ENCODE measurements around the gene NEO1.

NEO1 gene

DNA sequence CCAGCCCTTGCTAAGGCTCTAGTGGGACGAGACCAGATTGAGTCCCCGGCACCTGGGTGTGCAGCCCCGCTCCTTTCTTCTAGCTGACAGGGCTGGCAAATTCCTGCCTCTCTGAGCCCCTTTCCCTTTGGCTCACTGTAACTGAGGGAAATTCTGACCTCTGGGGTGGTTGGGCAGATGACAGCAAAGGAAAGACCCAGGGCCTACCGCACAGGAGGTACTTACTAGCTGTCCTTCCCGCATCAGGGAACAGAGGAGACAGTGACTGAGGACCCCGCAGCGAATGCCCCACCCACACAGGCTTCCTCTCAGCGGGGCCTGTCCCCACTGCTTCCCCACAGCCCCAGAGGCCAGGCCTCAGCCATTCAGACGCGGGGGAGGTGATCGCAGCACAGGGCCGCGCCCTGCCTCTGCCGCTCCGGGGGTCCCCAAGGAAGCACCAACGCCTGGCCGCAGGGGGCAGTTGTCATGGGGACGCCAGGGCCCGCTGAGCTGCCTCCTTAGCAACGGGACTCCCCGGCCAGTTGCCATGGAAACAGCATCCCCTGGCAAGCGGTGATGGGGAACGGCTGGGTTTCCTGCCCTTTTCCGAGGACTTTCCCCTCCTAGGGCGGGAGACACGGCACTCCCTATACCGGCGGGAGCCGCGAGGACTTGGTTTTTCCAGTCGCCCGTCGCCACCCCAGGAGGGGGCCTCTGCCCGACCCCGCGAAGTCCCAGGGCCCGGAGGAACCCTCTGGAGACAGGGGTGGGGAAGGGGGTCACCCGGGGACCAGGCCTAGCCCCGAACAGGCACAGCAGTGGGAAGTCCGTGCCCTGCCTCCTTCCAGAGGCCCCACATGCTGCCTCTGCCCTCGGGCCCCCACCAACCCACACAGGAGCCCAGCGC is 266.4 kb downstream of the NEO1 start:
- no peak overlapping the region for H3K4me3 Mint-ChIP-seq
- H3K27me3 Mint-ChIP-seq = peaks cover 16% of the 10 kb centered on the region
- H3K27ac Mint-ChIP-seq = no peak overlapping the region
- no peaks in the 10 kb centered on the region for H3K36me3 Mint-ChIP-seq
- no peaks in the 10 kb centered on the region for H3K9me3 Mint-ChIP-seq (ENCODE audit: low read depth)
- no peaks in the 10 kb centered on the region for H3K4me1 Mint-ChIP-seq (ENCODE audit: low read depth)

DNA sequence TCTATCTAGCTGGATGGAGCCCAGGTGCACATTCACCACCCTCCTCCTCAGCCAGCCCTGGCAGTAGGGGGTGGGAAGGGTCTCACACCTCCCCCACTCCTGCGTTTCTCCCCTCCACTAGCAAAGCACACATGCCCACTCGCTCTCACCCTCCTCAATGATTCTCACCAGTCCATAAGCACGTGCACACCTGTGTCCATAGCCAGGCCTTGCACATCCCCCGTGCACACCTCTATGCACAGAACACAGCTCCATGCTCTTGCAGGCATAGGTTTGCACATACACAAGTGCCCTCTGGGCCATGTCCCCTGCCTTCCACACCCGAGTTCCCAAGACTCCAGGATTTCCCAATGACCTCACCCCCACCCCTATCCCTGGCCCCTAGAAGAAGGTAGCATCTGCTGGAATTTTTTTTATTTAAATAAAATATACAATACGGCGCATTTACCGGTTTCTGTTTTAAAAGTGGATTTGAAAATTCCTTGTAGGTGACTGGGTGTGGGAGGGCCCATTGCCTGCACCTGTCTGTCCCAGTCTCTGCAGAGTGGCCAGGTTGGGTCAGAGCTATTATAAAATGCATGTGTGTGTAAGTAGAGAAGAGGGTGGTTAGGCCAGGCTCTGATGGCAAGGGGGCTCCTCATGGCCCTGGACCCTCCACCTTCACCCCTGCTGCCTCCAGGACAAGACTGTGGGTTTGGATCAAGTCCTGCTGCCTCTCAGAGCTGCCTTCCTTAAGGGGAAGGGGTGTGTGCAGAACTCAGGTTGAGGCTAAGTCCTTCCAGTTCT is 267.4 kb downstream of the NEO1 start:
- peaks cover 13% of the 10 kb centered on the region for H3K27me3 Mint-ChIP-seq
- no peak overlapping the region for H3K27ac Mint-ChIP-seq
- H3K9me3 Mint-ChIP-seq (ENCODE audit: low read depth) = no peaks in the 10 kb centered on the region
- no peaks in the 10 kb centered on the region for H3K4me1 Mint-ChIP-seq (ENCODE audit: low read depth)
- no peak overlapping the region for H3K4me3 Mint-ChIP-seq
- H3K36me3 Mint-ChIP-seq = no peaks in the 10 kb centered on the region

DNA sequence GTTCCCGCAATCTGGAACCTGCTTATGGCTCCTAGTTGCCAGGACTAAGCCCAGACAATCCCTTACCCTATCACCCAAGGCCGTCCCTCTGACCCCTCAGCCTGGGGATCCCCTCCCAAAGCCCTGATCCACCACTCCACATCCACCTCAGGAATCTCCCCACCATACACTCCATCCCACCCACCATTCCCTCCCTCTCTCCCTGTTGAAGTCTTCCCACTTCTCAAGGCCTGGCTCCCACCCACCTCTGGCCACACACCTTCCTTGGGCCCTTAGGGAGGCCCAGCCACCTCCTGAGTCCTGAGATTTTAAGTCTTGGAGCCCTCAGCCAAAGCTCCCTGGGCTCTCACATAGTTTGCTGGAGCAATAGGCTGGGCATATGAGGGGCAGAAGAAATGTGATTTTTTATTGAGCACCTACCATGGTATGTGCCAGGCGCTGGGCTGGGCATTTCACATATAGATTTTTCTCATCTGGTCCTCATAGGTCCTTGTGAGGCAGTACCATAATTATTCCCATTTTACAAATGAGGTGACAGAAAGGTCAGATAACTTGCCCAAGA is 268.4 kb downstream of the NEO1 start:
- Mint-ChIP-seq H3K4me3 (no peak overlapping the region), H3K27ac (no peak overlapping the region), H3K27me3 (peaks cover 8% of the 10 kb centered on the region), H3K36me3 (no peaks in the 10 kb centered on the region), H3K9me3 (ENCODE audit: low read depth) (no peaks in the 10 kb centered on the region), H3K4me1 (ENCODE audit: low read depth) (peaks cover 3% of the 10 kb centered on the region)

DNA sequence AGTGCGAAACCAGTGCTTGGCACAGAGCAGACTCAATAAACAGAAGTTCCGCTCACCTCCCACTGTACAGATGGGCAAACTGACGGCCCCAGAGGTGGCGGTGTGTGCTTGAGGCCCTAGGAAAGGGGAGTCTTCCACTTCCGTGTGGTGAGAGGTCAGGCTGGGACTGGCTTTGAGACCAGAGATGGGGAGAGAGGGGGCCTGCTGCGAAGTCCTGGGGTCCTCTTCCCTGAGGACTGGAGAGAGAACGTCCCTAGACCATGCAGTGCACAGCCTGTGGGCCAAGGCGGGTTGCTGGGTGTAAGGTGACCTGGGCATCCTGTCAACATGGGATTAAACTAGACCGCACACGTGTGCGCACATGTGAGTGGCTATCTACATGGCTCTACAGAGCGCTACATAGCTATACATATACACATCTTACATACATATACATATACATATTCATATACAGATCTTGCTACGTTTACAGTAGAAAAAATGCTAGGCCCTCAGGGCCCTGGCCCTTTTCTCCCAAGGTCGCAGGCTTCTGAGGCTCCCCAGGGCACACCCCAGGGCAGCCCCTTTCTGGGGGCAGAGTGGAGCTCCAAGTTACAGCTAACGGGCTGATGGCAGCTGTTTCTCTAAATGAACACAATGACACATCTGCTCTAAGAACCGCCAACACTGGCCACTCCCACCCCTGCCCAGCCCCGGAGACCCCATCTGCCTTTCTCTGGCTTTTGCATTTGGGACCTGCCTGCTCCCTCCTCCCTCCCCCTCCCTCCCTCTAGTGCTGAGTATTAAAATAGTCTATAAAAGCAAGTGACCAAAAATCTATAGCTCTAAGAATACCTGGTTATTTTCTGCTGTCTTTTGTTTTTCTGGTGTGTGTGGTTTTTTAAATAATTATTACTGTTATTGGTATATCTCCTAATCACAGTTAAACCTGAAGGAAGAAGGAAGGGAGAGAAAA is 269.5 kb downstream of the NEO1 start:
- H3K4me3 Mint-ChIP-seq = no peak overlapping the region
- H3K27me3 Mint-ChIP-seq = peaks cover 8% of the 10 kb centered on the region
- H3K4me1 Mint-ChIP-seq (ENCODE audit: low read depth) = peaks cover 3% of the 10 kb centered on the region
- H3K36me3 Mint-ChIP-seq = no peaks in the 10 kb centered on the region
- H3K9me3 Mint-ChIP-seq (ENCODE audit: low read depth) = no peaks in the 10 kb centered on the region
- H3K27ac Mint-ChIP-seq = no peak overlapping the region

DNA sequence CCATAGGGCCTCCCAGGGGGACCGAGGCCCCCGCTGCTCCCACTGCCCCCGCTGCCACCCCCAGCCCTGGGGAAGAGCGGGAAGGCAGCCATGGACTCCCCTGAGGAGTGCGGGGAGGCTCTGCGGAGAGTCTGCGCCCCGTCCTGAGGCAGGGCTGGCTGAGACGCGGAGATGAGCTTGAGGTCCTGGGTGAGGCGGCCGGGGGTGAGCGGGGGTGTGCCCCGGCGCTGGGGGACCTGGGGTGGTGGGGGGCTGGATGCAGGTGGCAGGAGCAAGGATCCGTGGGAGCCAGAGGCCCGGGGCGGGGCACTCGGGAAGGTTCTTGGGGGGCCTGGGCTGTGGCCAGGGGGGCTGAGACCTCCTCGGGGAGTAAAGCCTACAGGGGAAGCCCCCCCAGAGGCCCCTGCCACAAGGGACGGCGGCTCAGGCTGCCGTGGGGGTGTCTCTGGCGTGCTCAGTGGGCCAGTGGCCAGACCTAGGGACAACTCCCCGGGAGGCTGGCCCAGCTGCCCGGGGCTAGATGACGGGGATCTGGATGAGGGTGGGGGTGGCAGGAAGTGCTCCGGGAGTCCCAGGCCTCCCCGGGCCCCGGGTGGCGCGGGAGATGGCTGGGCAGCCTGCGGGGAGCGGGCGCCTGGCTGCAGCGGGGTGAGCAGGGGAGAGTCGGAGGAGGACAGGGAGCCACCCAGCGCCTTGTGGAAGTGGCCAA is 270.6 kb downstream of the NEO1 start:
- Mint-ChIP-seq H3K4me1 (ENCODE audit: low read depth) (peaks cover 3% of the 10 kb centered on the region), H3K4me3 (no peak overlapping the region), H3K27ac (no peak overlapping the region), H3K27me3 (peaks cover 8% of the 10 kb centered on the region), H3K36me3 (no peaks in the 10 kb centered on the region), H3K9me3 (ENCODE audit: low read depth) (no peaks in the 10 kb centered on the region)

DNA sequence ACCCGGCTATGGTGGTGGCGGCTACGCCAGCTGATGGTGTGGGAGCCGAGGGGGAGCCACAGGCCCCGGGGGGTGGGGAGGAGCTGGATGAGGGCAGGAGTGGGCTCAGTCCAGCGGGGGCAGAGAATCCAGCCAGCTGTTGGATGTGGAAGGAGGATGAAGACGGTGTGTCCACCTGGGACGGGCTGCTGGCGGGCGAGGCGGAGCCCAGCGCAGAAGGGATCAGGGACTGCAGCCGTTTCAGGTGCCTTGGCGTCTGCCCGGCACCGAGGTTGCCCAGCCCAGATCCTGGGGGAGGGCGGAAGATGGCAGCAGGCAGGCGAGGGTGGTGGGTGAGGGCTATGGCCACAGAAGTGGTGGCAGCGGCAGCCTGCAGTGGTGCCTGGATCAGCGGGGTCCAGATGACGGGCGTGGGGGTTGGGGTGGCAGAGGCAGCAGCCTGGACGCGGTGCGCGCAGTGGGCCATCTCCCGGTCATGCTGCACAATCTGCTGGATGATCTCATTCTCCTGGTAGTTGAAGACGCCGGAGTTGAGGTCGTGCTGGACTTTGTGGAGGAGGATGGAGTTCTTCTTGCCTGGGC is 271.2 kb downstream of the NEO1 start:
- Mint-ChIP-seq H3K4me1 (ENCODE audit: low read depth) (peaks cover 3% of the 10 kb centered on the region), H3K4me3 (no peak overlapping the region)

DNA sequence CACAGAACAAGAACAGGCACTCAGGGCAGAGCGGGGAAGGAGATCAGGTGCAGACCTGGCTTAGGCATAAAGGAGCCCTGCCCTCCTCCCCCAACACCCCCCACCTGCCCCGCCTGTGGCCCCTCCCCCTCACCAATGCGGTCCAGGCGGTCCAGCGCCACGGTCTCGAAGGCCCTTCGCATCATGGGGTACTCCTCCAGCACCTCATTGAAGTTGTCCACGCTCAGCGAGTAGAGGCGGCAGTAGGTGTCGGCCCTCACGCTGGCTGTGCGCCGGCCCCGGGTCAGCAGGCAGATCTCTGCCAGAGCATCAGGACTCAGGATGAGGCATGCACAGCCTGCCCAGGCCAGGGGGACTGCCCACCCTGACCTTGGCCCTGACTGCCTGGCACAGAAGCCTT is 271.7 kb downstream of the NEO1 start:
- H3K27ac Mint-ChIP-seq = no peak overlapping the region
- H3K9me3 Mint-ChIP-seq (ENCODE audit: low read depth) = no peaks in the 10 kb centered on the region
- H3K4me1 Mint-ChIP-seq (ENCODE audit: low read depth) = peaks cover 3% of the 10 kb centered on the region
- H3K36me3 Mint-ChIP-seq = no peaks in the 10 kb centered on the region
- H3K27me3 Mint-ChIP-seq = peaks cover 8% of the 10 kb centered on the region
- H3K4me3 Mint-ChIP-seq = no peak overlapping the region

More for the DNA sequence above, 271.2 kb downstream of the NEO1 start:
- Mint-ChIP-seq H3K36me3 (no peaks in the 10 kb centered on the region), H3K27me3 (peaks cover 8% of the 10 kb centered on the region), H3K9me3 (ENCODE audit: low read depth) (no peaks in the 10 kb centered on the region), H3K27ac (no peak overlapping the region)

DNA sequence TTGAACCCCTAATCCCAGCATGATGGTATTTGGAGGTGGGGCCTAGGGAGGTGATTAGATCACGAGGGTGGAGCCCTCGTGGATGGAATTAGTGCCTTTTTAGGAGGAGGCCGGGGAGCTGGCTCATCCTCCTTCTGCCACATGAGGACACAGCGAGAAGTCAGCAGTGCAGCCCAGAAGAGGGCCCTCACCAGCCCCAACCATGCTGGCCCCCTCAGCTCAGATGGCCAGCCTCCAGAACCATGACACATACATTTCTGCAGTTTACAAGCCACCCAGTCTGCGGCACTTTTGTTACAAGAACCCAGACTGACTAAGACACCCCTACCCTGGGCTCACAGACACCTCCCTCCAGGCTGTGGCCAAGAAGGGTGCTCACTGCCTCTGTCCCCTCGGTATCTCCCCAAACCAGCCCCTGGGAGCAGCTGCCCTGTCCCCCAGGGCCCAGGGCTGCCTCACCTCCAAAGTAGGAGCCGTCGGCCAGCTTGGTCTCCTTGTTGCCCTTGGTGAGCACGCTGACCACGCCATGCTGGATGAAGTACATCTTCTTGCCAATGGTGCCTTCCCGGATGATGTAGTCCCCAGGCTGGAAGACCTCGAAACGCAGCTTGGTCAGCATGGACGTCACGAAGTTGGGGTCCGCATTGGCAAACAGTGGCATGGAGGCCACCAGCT is 272.4 kb downstream of the NEO1 start:
- Mint-ChIP-seq H3K27ac (no peak overlapping the region), H3K36me3 (no peaks in the 10 kb centered on the region), H3K27me3 (peaks cover 4% of the 10 kb centered on the region), H3K4me3 (no peak overlapping the region), H3K9me3 (ENCODE audit: low read depth) (no peaks in the 10 kb centered on the region), H3K4me1 (ENCODE audit: low read depth) (peaks cover 3% of the 10 kb centered on the region)

DNA sequence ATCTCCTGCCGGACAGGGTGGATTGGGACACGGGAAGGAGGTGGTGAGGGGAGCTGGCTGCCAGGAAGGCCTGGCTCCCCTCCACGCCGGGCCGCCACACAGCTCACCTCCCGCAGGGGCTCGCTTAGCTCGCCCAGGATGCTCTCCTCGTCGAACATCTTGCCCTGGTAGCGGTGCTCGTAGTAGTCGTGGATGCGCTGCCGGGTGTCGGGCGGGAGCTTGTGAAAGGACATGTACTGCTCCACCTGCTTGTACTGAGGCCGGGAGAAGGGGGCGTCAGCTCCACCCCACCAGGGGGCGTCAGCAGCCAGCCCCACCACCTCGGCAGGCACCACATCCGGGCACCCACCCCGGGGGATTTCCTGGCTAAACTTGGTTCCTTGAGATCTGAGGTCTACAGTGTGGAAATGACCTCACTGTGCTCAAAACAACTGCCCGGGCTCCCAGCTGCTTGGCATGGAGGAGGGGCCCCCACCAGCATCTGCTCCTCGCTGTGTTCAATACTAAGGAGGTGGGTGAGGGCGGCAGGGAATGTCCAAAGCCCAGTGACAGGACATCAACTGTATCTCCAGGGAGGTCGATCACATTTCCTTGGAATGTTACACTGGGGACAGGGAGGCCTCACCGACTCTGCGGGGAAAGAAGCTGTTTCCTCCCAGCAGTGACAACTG is 273.1 kb downstream of the NEO1 start:
- Mint-ChIP-seq H3K4me3 (no peak overlapping the region), H3K27me3 (peaks cover 4% of the 10 kb centered on the region), H3K9me3 (ENCODE audit: low read depth) (no peaks in the 10 kb centered on the region), H3K36me3 (no peaks in the 10 kb centered on the region), H3K27ac (no peak overlapping the region), H3K4me1 (ENCODE audit: low read depth) (peaks cover 3% of the 10 kb centered on the region)

DNA sequence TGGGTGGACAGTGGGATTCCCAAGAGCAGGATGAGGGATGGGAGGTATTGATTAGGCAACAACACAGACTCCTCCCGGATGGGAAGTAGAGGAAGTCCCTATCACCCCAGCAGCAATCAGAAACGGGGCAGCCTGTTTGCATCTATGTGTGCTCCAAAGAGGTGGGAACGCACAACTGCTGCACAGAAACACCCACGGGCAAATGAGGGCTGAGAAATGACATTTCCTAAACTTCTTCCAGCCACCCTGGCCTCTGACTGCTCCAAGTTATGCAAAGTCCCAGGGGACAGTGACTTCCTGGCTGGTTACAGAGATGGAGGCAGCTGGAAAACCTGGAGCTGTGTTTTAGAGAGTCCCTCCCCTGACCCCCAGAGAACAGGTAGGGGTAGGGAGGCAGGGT is 273.9 kb downstream of the NEO1 start:
- H3K36me3 Mint-ChIP-seq = no peaks in the 10 kb centered on the region
- H3K27ac Mint-ChIP-seq = no peak overlapping the region
- peaks cover 2% of the 10 kb centered on the region for H3K27me3 Mint-ChIP-seq

DNA sequence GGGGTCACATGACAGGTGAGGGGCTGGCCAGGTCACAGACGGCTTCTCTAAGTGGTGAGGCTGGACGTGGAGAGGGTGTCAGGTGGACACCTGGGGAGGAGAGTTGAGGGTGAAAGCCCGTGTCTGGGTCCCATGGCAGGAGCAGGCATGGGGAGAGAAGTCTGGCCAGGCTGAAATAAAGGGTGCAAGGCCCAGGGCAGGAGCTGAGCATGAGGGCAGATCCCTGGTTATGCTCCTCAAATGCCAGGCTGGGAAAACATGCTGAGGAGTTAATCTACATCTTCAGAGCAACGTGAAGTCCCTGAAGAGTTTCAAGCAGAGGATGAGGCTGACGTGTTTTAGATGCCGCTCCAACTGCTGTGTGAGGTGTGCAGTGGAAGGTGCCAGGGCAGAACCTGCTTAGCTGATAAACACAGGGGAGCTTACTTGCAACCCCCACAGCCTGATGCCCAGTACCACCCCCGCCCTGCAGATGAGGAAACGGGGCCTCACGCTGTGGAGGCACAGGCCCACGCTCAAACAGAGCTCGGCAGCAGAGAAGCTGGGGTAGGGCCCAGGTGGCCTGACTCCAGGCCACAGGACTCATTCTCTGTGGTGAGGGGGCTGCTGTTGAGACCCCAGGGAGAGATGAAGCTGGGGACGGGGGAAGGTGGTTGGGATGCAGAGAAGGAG is 276.0 kb downstream of the NEO1 start:
- Mint-ChIP-seq H3K27me3 (no peaks in the 10 kb centered on the region), H3K9me3 (ENCODE audit: low read depth) (no peaks in the 10 kb centered on the region), H3K36me3 (no peaks in the 10 kb centered on the region), H3K4me3 (no peak overlapping the region), H3K4me1 (ENCODE audit: low read depth) (peaks cover 3% of the 10 kb centered on the region), H3K27ac (no peak overlapping the region)

More for the DNA sequence above, 273.9 kb downstream of the NEO1 start:
- no peaks in the 10 kb centered on the region for H3K9me3 Mint-ChIP-seq (ENCODE audit: low read depth)
- H3K4me1 Mint-ChIP-seq (ENCODE audit: low read depth) = peaks cover 3% of the 10 kb centered on the region
- no peak overlapping the region for H3K4me3 Mint-ChIP-seq

DNA sequence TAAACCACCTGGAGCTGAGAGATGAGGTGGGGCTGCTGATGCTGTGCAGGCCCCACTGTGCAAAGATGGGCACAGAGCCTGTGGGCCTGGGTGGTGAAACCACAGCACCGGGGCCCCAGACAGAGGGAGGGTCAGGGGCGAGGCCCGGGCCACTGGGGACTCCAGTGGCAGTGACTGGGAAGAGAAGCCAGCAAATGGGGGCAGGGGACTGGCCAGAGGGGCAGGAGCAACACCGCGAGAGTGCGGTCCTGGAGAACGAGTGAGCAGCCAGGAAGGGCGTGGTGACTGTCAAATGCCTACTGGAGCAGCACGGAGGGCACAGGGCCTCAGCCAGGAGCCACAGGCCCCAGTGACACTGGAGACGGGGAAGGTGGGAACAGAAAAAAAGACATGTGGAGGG is 276.7 kb downstream of the NEO1 start:
- no peak overlapping the region for H3K27ac Mint-ChIP-seq
- H3K9me3 Mint-ChIP-seq (ENCODE audit: low read depth) = no peaks in the 10 kb centered on the region
- peaks cover 3% of the 10 kb centered on the region for H3K4me1 Mint-ChIP-seq (ENCODE audit: low read depth)
- H3K36me3 Mint-ChIP-seq = no peaks in the 10 kb centered on the region
- no peaks in the 10 kb centered on the region for H3K27me3 Mint-ChIP-seq
- no peak overlapping the region for H3K4me3 Mint-ChIP-seq

Measured in activated naive CD8-positive, alpha-beta T cell (primary cell).